ENCODE results near the gene NLRP12. TPM values are rescaled to one million over a fixed set of nuclear protein-coding genes. Genes with fewer than 3 reads are reported as not detected.

NLRP12 gene, protein sequence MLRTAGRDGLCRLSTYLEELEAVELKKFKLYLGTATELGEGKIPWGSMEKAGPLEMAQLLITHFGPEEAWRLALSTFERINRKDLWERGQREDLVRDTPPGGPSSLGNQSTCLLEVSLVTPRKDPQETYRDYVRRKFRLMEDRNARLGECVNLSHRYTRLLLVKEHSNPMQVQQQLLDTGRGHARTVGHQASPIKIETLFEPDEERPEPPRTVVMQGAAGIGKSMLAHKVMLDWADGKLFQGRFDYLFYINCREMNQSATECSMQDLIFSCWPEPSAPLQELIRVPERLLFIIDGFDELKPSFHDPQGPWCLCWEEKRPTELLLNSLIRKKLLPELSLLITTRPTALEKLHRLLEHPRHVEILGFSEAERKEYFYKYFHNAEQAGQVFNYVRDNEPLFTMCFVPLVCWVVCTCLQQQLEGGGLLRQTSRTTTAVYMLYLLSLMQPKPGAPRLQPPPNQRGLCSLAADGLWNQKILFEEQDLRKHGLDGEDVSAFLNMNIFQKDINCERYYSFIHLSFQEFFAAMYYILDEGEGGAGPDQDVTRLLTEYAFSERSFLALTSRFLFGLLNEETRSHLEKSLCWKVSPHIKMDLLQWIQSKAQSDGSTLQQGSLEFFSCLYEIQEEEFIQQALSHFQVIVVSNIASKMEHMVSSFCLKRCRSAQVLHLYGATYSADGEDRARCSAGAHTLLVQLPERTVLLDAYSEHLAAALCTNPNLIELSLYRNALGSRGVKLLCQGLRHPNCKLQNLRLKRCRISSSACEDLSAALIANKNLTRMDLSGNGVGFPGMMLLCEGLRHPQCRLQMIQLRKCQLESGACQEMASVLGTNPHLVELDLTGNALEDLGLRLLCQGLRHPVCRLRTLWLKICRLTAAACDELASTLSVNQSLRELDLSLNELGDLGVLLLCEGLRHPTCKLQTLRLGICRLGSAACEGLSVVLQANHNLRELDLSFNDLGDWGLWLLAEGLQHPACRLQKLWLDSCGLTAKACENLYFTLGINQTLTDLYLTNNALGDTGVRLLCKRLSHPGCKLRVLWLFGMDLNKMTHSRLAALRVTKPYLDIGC
- polyA plus RNA-seq (2013), result 0.26 and 0.29 TPM in 2 replicates

GRCh38 chr19:53824134-53824611, at the start of gene NLRP12:
NLRP12 (minus strand) TSS chr19:53824314; CDS start chr19:53824174, 140 bp downstream.
- H3K23ac ChIP-seq (ENCODE audit: low read length), result no peak within 1 kb of the TSS
- H2BK12ac ChIP-seq (ENCODE audit: low read length), result peak within 1 kb of the TSS; percentile 24
- H3K4me3 ChIP-seq (ENCODE audit: low read depth, low read length), result no peak within 1 kb of the TSS
- H3K27ac ChIP-seq (ENCODE audit: low read depth, low read length), result no peak within 1 kb of the TSS
- DNase-seq, result peak; percentile 12 to 26
- peak within 1 kb of the TSS; percentile 57 for H2AFZ ChIP-seq (ENCODE audit: insufficient read depth, low read length, poor library complexity)
- H3K9me3 ChIP-seq (ENCODE audit: insufficient read depth, low read depth, low read length), result no peaks in the 10 kb centered on the region
- H4K12ac ChIP-seq (ENCODE audit: low read depth, low read length), result no peak within 1 kb of the TSS
- H3K9ac ChIP-seq (ENCODE audit: low read length), result no peak within 1 kb of the TSS
- no peak within 1 kb of the TSS for H3K4me2 ChIP-seq (ENCODE audit: low read length)
- WGBS (ENCODE audit: extremely low coverage, insufficient coverage, insufficient read length), result no CpG with 5 or more reads among the region's 14 CpGs
- no peak within 1 kb of the TSS for H2BK5ac ChIP-seq (ENCODE audit: low read depth, low read length, poor library complexity)
- H4K91ac ChIP-seq (ENCODE audit: low read depth, low read length), result no peak within 1 kb of the TSS
- no peak within 1 kb of the TSS for H2AK5ac ChIP-seq (ENCODE audit: low read length)
- H3K79me2 ChIP-seq (ENCODE audit: control insufficient read depth, insufficient read depth, low read length, poor library complexity), result no peaks in the 10 kb centered on the region
- no peak within 1 kb of the TSS for H3K4ac ChIP-seq (ENCODE audit: low read depth, low read length)
- peaks cover 2% of the 10 kb centered on the region for H3K79me1 ChIP-seq (ENCODE audit: low read length)
- no peaks in the 10 kb centered on the region for H3K36me3 ChIP-seq (ENCODE audit: control insufficient read depth in 1 of 2, insufficient read depth in 2 of 2, low read length in 2 of 2)
- no peak within 1 kb of the TSS for H2BK120ac ChIP-seq (ENCODE audit: insufficient read depth, low read length, poor library complexity)
- no peak within 1 kb of the TSS for H3K18ac ChIP-seq (ENCODE audit: low read length)
- no peak within 1 kb of the TSS for H4K8ac ChIP-seq (ENCODE audit: low read depth, low read length)
- no peak within 1 kb of the TSS for H3K14ac ChIP-seq (ENCODE audit: low read length)
- no peaks in the 10 kb centered on the region for H3K27me3 ChIP-seq (ENCODE audit: insufficient read depth, low read length)
- no peaks in the 10 kb centered on the region for H3K4me1 ChIP-seq (ENCODE audit: control insufficient read depth in 1 of 2, insufficient read depth in 2 of 2, low read length in 2 of 2)

GRCh38 chr19:53872762-53873161, 48.6 kb upstream of the NLRP12 start:
- WGBS (ENCODE audit: extremely low coverage, insufficient coverage, insufficient read length), result no CpG with 5 or more reads among the region's 6 CpGs

DNA sequence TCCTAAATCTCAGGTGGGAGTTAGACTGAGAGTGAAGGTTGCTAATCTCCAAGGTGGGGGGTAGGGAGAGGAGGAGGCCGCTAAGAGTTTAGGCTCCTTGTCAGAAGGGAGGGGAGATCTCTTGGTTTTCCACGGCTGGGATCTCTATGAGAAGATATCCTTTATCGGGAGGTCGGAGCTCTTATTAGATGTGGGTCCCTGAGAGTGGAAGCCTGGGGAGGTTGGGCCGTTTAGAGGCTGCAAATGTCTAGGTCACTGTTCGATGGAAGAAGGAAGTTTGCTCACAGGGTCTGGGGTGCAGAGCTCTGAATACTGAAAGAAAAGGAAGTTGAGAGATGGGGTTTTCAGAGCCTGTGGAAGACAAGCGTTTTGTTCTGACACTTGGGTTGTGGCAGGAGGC, 47.3 kb upstream of the NLRP12 start:
- Histone ChIP-seq H4K91ac (ENCODE audit: low read depth, low read length) (no peak overlapping the region), H2BK120ac (ENCODE audit: insufficient read depth, low read length, poor library complexity) (no peak overlapping the region), H3K4me1 (ENCODE audit: control insufficient read depth in 1 of 2, insufficient read depth in 2 of 2, low read length in 2 of 2) (peaks cover 3 to 8% of the 10 kb centered on the region in 2 experiments), H2AK5ac (ENCODE audit: low read length) (no peak overlapping the region), H3K79me2 (ENCODE audit: control insufficient read depth, insufficient read depth, low read length, poor library complexity) (peaks cover 20% of the 10 kb centered on the region), H3K79me1 (ENCODE audit: low read length) (peaks cover 18% of the 10 kb centered on the region), H2AFZ (ENCODE audit: insufficient read depth, low read length, poor library complexity) (no peak overlapping the region), H3K18ac (ENCODE audit: low read length) (peak overlapping the region; percentile 20), H3K4me2 (ENCODE audit: low read length) (no peak overlapping the region), H4K12ac (ENCODE audit: low read depth, low read length) (no peak overlapping the region), H3K14ac (ENCODE audit: low read length) (no peak overlapping the region), H3K9me3 (ENCODE audit: insufficient read depth, low read depth, low read length) (peaks cover 4% of the 10 kb centered on the region), H3K4ac (ENCODE audit: low read depth, low read length) (peak overlapping the region; percentile 77), H3K27ac (ENCODE audit: low read depth, low read length) (no peak overlapping the region), H4K8ac (ENCODE audit: low read depth, low read length) (no peak overlapping the region), H3K4me3 (ENCODE audit: low read depth, low read length) (no peak overlapping the region), H3K27me3 (ENCODE audit: insufficient read depth, low read length) (no peaks in the 10 kb centered on the region), H2BK12ac (ENCODE audit: low read length) (no peak overlapping the region), H3K36me3 (ENCODE audit: control insufficient read depth in 1 of 2, insufficient read depth in 2 of 2, low read length in 2 of 2) (peaks cover 47 to 51% of the 10 kb centered on the region in 2 experiments), H2BK5ac (ENCODE audit: low read depth, low read length, poor library complexity) (no peak overlapping the region), H3K9ac (ENCODE audit: low read length) (no peak overlapping the region), H3K23ac (ENCODE audit: low read length) (no peak overlapping the region)
- peak in 1 of 2 donors; percentile 26 for DNase-seq
- WGBS (ENCODE audit: extremely low coverage, insufficient coverage, insufficient read length), result no CpG with 5 or more reads among the region's 7 CpGs

More at GRCh38 chr19:53872762-53873161, 48.6 kb upstream of the NLRP12 start:
- peaks cover 12% of the 10 kb centered on the region for H3K79me1 ChIP-seq (ENCODE audit: low read length)
- H2BK12ac ChIP-seq (ENCODE audit: low read length), result no peak overlapping the region
- no peak overlapping the region for H2BK120ac ChIP-seq (ENCODE audit: insufficient read depth, low read length, poor library complexity)
- no peak overlapping the region for H3K4me2 ChIP-seq (ENCODE audit: low read length)
- no peak overlapping the region for H3K4ac ChIP-seq (ENCODE audit: low read depth, low read length)
- peaks cover 4% of the 10 kb centered on the region for H3K9me3 ChIP-seq (ENCODE audit: insufficient read depth, low read depth, low read length)
- no peaks in the 10 kb centered on the region for H3K27me3 ChIP-seq (ENCODE audit: insufficient read depth, low read length)
- H2BK5ac ChIP-seq (ENCODE audit: low read depth, low read length, poor library complexity), result no peak overlapping the region
- peak in 1 of 2 donors; percentile 27 for DNase-seq
- no peak overlapping the region for H3K4me3 ChIP-seq (ENCODE audit: low read depth, low read length)
- H3K23ac ChIP-seq (ENCODE audit: low read length), result no peak overlapping the region
- H3K18ac ChIP-seq (ENCODE audit: low read length), result no peak overlapping the region
- H3K4me1 ChIP-seq (ENCODE audit: control insufficient read depth in 1 of 2, insufficient read depth in 2 of 2, low read length in 2 of 2), result peaks cover 0 to 2% of the 10 kb centered on the region in 2 experiments
- H3K79me2 ChIP-seq (ENCODE audit: control insufficient read depth, insufficient read depth, low read length, poor library complexity), result peaks cover 17% of the 10 kb centered on the region
- no peak overlapping the region for H2AK5ac ChIP-seq (ENCODE audit: low read length)
- no peak overlapping the region for H3K9ac ChIP-seq (ENCODE audit: low read length)
- no peak overlapping the region for H4K12ac ChIP-seq (ENCODE audit: low read depth, low read length)
- no peak overlapping the region for H3K14ac ChIP-seq (ENCODE audit: low read length)
- no peak overlapping the region for H3K27ac ChIP-seq (ENCODE audit: low read depth, low read length)
- peaks cover 47 to 51% of the 10 kb centered on the region in 2 experiments for H3K36me3 ChIP-seq (ENCODE audit: control insufficient read depth in 1 of 2, insufficient read depth in 2 of 2, low read length in 2 of 2)
- no peak overlapping the region for H4K91ac ChIP-seq (ENCODE audit: low read depth, low read length)
- no peak overlapping the region for H2AFZ ChIP-seq (ENCODE audit: insufficient read depth, low read length, poor library complexity)
- H4K8ac ChIP-seq (ENCODE audit: low read depth, low read length), result no peak overlapping the region

GRCh38 chr19:53870485-53870844, 46.4 kb upstream of the NLRP12 start:
- Histone ChIP-seq H3K4me3 (ENCODE audit: low read depth, low read length) (no peak overlapping the region), H3K4ac (ENCODE audit: low read depth, low read length) (peak overlapping the region; percentile 68), H4K12ac (ENCODE audit: low read depth, low read length) (no peak overlapping the region), H3K18ac (ENCODE audit: low read length) (no peak overlapping the region), H4K8ac (ENCODE audit: low read depth, low read length) (no peak overlapping the region), H3K79me2 (ENCODE audit: control insufficient read depth, insufficient read depth, low read length, poor library complexity) (peaks cover 22% of the 10 kb centered on the region), H3K4me2 (ENCODE audit: low read length) (peak overlapping the region; percentile 4), H3K4me1 (ENCODE audit: control insufficient read depth in 1 of 2, insufficient read depth in 2 of 2, low read length in 2 of 2) (peaks cover 10 to 15% of the 10 kb centered on the region in 2 experiments), H3K23ac (ENCODE audit: low read length) (no peak overlapping the region), H2BK12ac (ENCODE audit: low read length) (no peak overlapping the region), H3K27me3 (ENCODE audit: insufficient read depth, low read length) (no peaks in the 10 kb centered on the region), H2AFZ (ENCODE audit: insufficient read depth, low read length, poor library complexity) (no peak overlapping the region), H2BK5ac (ENCODE audit: low read depth, low read length, poor library complexity) (no peak overlapping the region), H2BK120ac (ENCODE audit: insufficient read depth, low read length, poor library complexity) (no peak overlapping the region), H2AK5ac (ENCODE audit: low read length) (no peak overlapping the region), H3K36me3 (ENCODE audit: control insufficient read depth in 1 of 2, insufficient read depth in 2 of 2, low read length in 2 of 2) (peaks cover 42 to 44% of the 10 kb centered on the region in 2 experiments), H4K91ac (ENCODE audit: low read depth, low read length) (no peak overlapping the region), H3K14ac (ENCODE audit: low read length) (no peak overlapping the region), H3K27ac (ENCODE audit: low read depth, low read length) (no peak overlapping the region), H3K79me1 (ENCODE audit: low read length) (peaks cover 26% of the 10 kb centered on the region), H3K9me3 (ENCODE audit: insufficient read depth, low read depth, low read length) (peaks cover 6% of the 10 kb centered on the region), H3K9ac (ENCODE audit: low read length) (peak overlapping the region; percentile 0)
- no CpG with 5 or more reads among the region's 5 CpGs for WGBS (ENCODE audit: extremely low coverage, insufficient coverage, insufficient read length)
- DNase-seq, result peak in 1 of 2 donors; percentile 30
